ENCODE data around the gene CLCN1. TPM values are rescaled to one million over a fixed set of nuclear protein-coding genes. Genes with fewer than 3 reads are reported as not detected.
A peak's percentile ranks its signal among the peaks of the same experiment; 100 is the strongest.

The CLCN1 gene
- total RNA-seq, 1 donor from 2014 or later: not detected

GRCh38 chr7:143345428-143345900, 29.6 kb downstream of the CLCN1 start:
- Histone ChIP-seq H3K27ac (no peak overlapping the region), H3K36me3 (no peaks in the 10 kb centered on the region), H3K27me3 (no peaks in the 10 kb centered on the region), H3K4me1 (peaks cover 0 to 5% of the 10 kb centered on the region in 2 donors), H3K9me3 (no peaks in the 10 kb centered on the region), H3K4me3 (peak overlapping the region; percentile 20 to 35)
- TF ChIP-seq CTCF (IDR thresholded peaks at IDR 0.05): peak in 2 of 3 experiments; percentile 44 to 48
- no peak for DNase-seq (ENCODE audit: low spot score in 2 of 2)
- intact Hi-C loops (cut with DNase I): no loop called here

- Histone ChIP-seq H3K27ac (no peak overlapping the region), H3K4me3 (no peak overlapping the region), H3K4me1 (peaks cover 0 to 5% of the 10 kb centered on the region in 2 donors), H3K9me3 (no peaks in the 10 kb centered on the region), H3K36me3 (no peaks in the 10 kb centered on the region), H3K27me3 (no peaks in the 10 kb centered on the region)
- DNase-seq (ENCODE audit: low spot score in 2 of 2): no peak
- intact Hi-C loops (cut with DNase I): no loop called here
- TF ChIP-seq CTCF (IDR thresholded peaks at IDR 0.05): no peak
These were observed 30.1 kb downstream of the CLCN1 start for GRCh38 chr7:143346018-143346417.

GRCh38 chr7:143347950-143348349, 32.0 kb downstream of the CLCN1 start:
- no peak for TF ChIP-seq CTCF (IDR thresholded peaks at IDR 0.05)
- Histone ChIP-seq H3K27ac (no peak overlapping the region), H3K36me3 (no peaks in the 10 kb centered on the region), H3K4me3 (no peak overlapping the region), H3K9me3 (no peaks in the 10 kb centered on the region), H3K27me3 (no peaks in the 10 kb centered on the region), H3K4me1 (peaks cover 0 to 5% of the 10 kb centered on the region in 2 donors)
- intact Hi-C loops (cut with DNase I): no loop called here
- no peak for DNase-seq (ENCODE audit: low spot score in 2 of 2)

GRCh38 chr7:143351060-143351459, 35.1 kb downstream of the CLCN1 start:
- no peaks in the 10 kb centered on the region for H3K27me3 ChIP-seq
- H3K4me3 ChIP-seq: no peak overlapping the region
- no peak for TF ChIP-seq CTCF (IDR thresholded peaks at IDR 0.05)
- no peaks in the 10 kb centered on the region for H3K4me1 ChIP-seq
- intact Hi-C loops (cut with DNase I): no loop called here
- no peak overlapping the region for H3K27ac ChIP-seq
- no peak for DNase-seq (ENCODE audit: low spot score in 2 of 2)
- H3K36me3 ChIP-seq: no peaks in the 10 kb centered on the region
- no peaks in the 10 kb centered on the region for H3K9me3 ChIP-seq

GRCh38 chr7:143351574-143351973, 35.7 kb downstream of the CLCN1 start:
- DNase-seq (ENCODE audit: low spot score in 2 of 2): no peak

More at GRCh38 chr7:143351574-143351973, 35.7 kb downstream of the CLCN1 start:
- TF ChIP-seq CTCF (IDR thresholded peaks at IDR 0.05): no peak
- Histone ChIP-seq H3K36me3 (no peaks in the 10 kb centered on the region), H3K27ac (no peak overlapping the region), H3K9me3 (no peaks in the 10 kb centered on the region), H3K27me3 (no peaks in the 10 kb centered on the region), H3K4me3 (no peak overlapping the region), H3K4me1 (no peaks in the 10 kb centered on the region)
- intact Hi-C loops (cut with DNase I): no loop called here
